HL-60 (cell line): ENCODE measurements around the gene SESN2.
A peak's percentile ranks its signal among the peaks of the same experiment; 100 is the strongest.

Experiments used
- DNase-seq, 2 experiments: peaks; one replicate each; pipeline ENCODE4 v3.0.0-alpha.2; 2010 to 2020; ENCODE audit warnings: low read depth in 1 of 2, low spot score in 1 of 2
- H3K27ac ChIP-seq: fragments of 250-450 bp; sonication (Bioruptor Pico); replicated peaks from 2 replicates; pipeline ENCODE4 v1.5.1; 2020; ENCODE audit warnings: mild to moderate bottlenecking, moderate library complexity
- H3K27me3 ChIP-seq: fragments of 250-450 bp; sonication (Bioruptor Pico); 2 replicates; pipeline ENCODE4 v1.5.1; 2021; ENCODE audit warnings: mild to moderate bottlenecking, moderate library complexity; ENCODE audit not compliant: insufficient read depth, poor library complexity, severe bottlenecking
- H3K4me3 ChIP-seq: replicated peaks from 2 replicates; pipeline ENCODE4 v1.5.1; 2011; ENCODE audit warnings: mild to moderate bottlenecking, control low read depth, low read length; ENCODE audit not compliant: insufficient read depth
- CTCF ChIP-seq: IDR thresholded peaks from one replicate; pipeline ENCODE4 v1.5.1; 2011; ENCODE audit warnings: low read length, control low read depth, inconsistent platforms; ENCODE audit not compliant: insufficient read depth
- GABPA ChIP-seq: IDR thresholded peaks from 2 replicates; pipeline ENCODE4 v1.6.1; 2012; ENCODE audit warnings: low read depth
- POLR2AphosphoS5 ChIP-seq: IDR thresholded peaks from 2 replicates; pipeline ENCODE4 v1.6.1; 2012; ENCODE audit warnings: low read depth
- REST ChIP-seq: IDR thresholded peaks from 2 replicates; pipeline ENCODE4 v1.6.1; 2012; ENCODE audit warnings: low read depth; ENCODE audit not compliant: insufficient replicate concordance
- SPI1 ChIP-seq: IDR thresholded peaks from 2 replicates; pipeline ENCODE4 v1.6.1; 2012; ENCODE audit warnings: low read depth, mild to moderate bottlenecking, borderline replicate concordance

SESN2 gene

GRCh38 chr1:28229089-28229488 is 30.2 kb upstream of the SESN2 start:
- DNase-seq = no peak
- Histone ChIP-seq H3K27me3 (no peaks in the 10 kb centered on the region), H3K27ac (no peak overlapping the region), H3K4me3 (no peak overlapping the region)
- no peak for TF ChIP-seq POLR2AphosphoS5
- no peak for TF ChIP-seq REST
- no peak for TF ChIP-seq SPI1
- no peak for TF ChIP-seq CTCF
- TF ChIP-seq GABPA = no peak

- H3K27ac ChIP-seq = no peak overlapping the region
- no peak overlapping the region for H3K4me3 ChIP-seq
- no peak for TF ChIP-seq GABPA
- no peak for TF ChIP-seq REST
- no peak for TF ChIP-seq POLR2AphosphoS5
- TF ChIP-seq SPI1 = no peak
- no peak for TF ChIP-seq CTCF
- no peak for DNase-seq
- no peaks in the 10 kb centered on the region for H3K27me3 ChIP-seq
Measured at GRCh38 chr1:28229996-28230395, 29.3 kb upstream of the SESN2 start.

GRCh38 chr1:28232558-28233263 is 26.6 kb upstream of the SESN2 start, which contains the start of gene DNAJC8:
Gene DNAJC8, minus strand, starts transcription at chr1:28233029. Its CDS starts 31 bp downstream, at chr1:28232998.
- DNase-seq = peak; percentile 88 to 97
- Histone ChIP-seq H3K27me3 (no peaks in the 10 kb centered on the region), H3K4me3 (peak within 1 kb of the TSS; percentile 99), H3K27ac (peak within 1 kb of the TSS; percentile 86)
- TF ChIP-seq SPI1 (no peak), CTCF (no peak), GABPA (no peak), REST (peak; percentile 46), POLR2AphosphoS5 (peak; percentile 78)
